Cerebellar nuclear complex (tissue), 1 donor: ENCODE data around the gene DCX.

Source experiments
- DNase-seq, 2 experiments: peaks; one replicate each; lab custom pipeline; 2025; lab: John Stamatoyannopoulos, UW

Gene DCX

GRCh38 chrX:111411983-111412382 lies at the start of gene DCX:
TSS of gene DCX (minus strand) at chrX:111412192. CDS start at chrX:111410398, 1,794 bp downstream.
- DNase-seq = no peak

GRCh38 chrX:111460607-111461006 lies 48.6 kb upstream of the DCX start:
- DNase-seq = no peak

GRCh38 chrX:111447298-111447697 lies 35.3 kb upstream of the DCX start:
- DNase-seq = no peak

GRCh38 chrX:111445485-111445884 lies 33.5 kb upstream of the DCX start:
- DNase-seq = no peak

- no peak for DNase-seq
These were observed 32.9 kb upstream of the DCX start for GRCh38 chrX:111444881-111445280.

GRCh38 chrX:111443946-111444345 lies 32.0 kb upstream of the DCX start:
- DNase-seq = no peak

- DNase-seq = no peak
These were observed 30.8 kb upstream of the DCX start for GRCh38 chrX:111442791-111443190.

- DNase-seq = no peak
These were observed 23.5 kb upstream of the DCX start for GRCh38 chrX:111435469-111435868.

GRCh38 chrX:111431001-111431400 lies 19.0 kb upstream of the DCX start:
- no peak for DNase-seq

GRCh38 chrX:111411557-111411956 lies 435 bp downstream of the DCX start:
- no peak for DNase-seq

GRCh38 chrX:111410590-111411078 lies 1.4 kb downstream of the DCX start:
- DNase-seq = no peak

GRCh38 chrX:111409326-111409725 lies 2.7 kb downstream of the DCX start:
- DNase-seq = no peak

GRCh38 chrX:111407948-111408347 lies 4.0 kb downstream of the DCX start:
- no peak for DNase-seq

GRCh38 chrX:111402344-111402743 lies 9.6 kb downstream of the DCX start:
- no peak for DNase-seq

GRCh38 chrX:111395149-111395548 lies 16.8 kb downstream of the DCX start:
- no peak for DNase-seq

- DNase-seq = no peak
These were observed 17.4 kb downstream of the DCX start for GRCh38 chrX:111394569-111394968.

- no peak for DNase-seq
These were observed 24.4 kb downstream of the DCX start for GRCh38 chrX:111387470-111388070.

- DNase-seq = no peak
These were observed 25.3 kb downstream of the DCX start for GRCh38 chrX:111386615-111387233.

- DNase-seq = no peak
These were observed 25.9 kb downstream of the DCX start for GRCh38 chrX:111386077-111386476.

- DNase-seq = no peak
These were observed 29.7 kb downstream of the DCX start for GRCh38 chrX:111382277-111382676.

- DNase-seq = no peak
These were observed 35.0 kb downstream of the DCX start for GRCh38 chrX:111376897-111377578.

- no peak for DNase-seq
These were observed 35.5 kb downstream of the DCX start for GRCh38 chrX:111376486-111376885.

GRCh38 chrX:111375747-111376146 lies 36.2 kb downstream of the DCX start:
- DNase-seq = no peak
